CD14-positive monocyte (primary cell): ENCODE results near the gene MMP24. TPM values are rescaled to one million over a fixed set of nuclear protein-coding genes. Genes with fewer than 3 reads are reported as not detected.

Source experiments
- DNase-seq, 3 donors: peaks; one replicate each; pipeline ENCODE4 v3.0.0-alpha.2; 2011 to 2022
- H2AFZ ChIP-seq: 2 replicates; pipeline ENCODE4 v1.6.0; 2012; ENCODE audit warnings: mild to moderate bottlenecking, low read depth, low read length, inconsistent platforms; ENCODE audit not compliant: insufficient read depth, poor library complexity, severe bottlenecking
- H3K27ac ChIP-seq, 2 donors: 1 replicate in 1 of 2; 2 replicates in 1 of 2; pipeline ENCODE4 v1.5.1; 2012 to 2013; ENCODE audit warnings: low read length in 2 of 2, control low read depth in 1 of 2, inconsistent platforms in 1 of 2, low read depth in 1 of 2, mild to moderate bottlenecking in 1 of 2
- H3K27me3 ChIP-seq, 2 donors: one replicate each; pipeline versions ENCODE4 v1.6.0 to v1.6.1; 2011 to 2013; ENCODE audit warnings: low read length in 2 of 2; ENCODE audit not compliant: control insufficient read depth in 2 of 2, insufficient read depth in 2 of 2
- H3K36me3 ChIP-seq, 2 donors: replicated peaks in 1 of 2; 1 replicate in 1 of 2; 2 replicates in 1 of 2; pipeline versions ENCODE4 v1.5.1 to v1.6.1; 2012 to 2013; ENCODE audit warnings: low read length in 2 of 2, control low read depth in 1 of 2, inconsistent platforms in 1 of 2, mild to moderate bottlenecking in 1 of 2; ENCODE audit not compliant: insufficient read depth in 2 of 2, control insufficient read depth in 1 of 2
- H3K4me1 ChIP-seq, 2 donors: 1 replicate in 1 of 2; 2 replicates in 1 of 2; pipeline versions ENCODE4 v1.5.1 to v1.6.1; 2012 to 2013; ENCODE audit warnings: low read length in 2 of 2, control low read depth in 1 of 2, inconsistent platforms in 1 of 2, mild to moderate bottlenecking in 1 of 2, moderate library complexity in 1 of 2; ENCODE audit not compliant: insufficient read depth in 2 of 2, control insufficient read depth in 1 of 2
- H3K4me2 ChIP-seq: replicated peaks from 2 replicates; pipeline ENCODE3; 2012; ENCODE audit warnings: low read length, moderate library complexity, mild to moderate bottlenecking; ENCODE audit not compliant: poor library complexity, severe bottlenecking; ENCODE audit errors: extremely low read depth
- H3K4me3 ChIP-seq, 3 experiments: fragments of 200-600 bp in 1 of 3; sonication (generic) in 1 of 3; replicated peaks in 1 of 3; 1 replicate in 2 of 3; 2 replicates in 1 of 3; pipeline ENCODE4 v1.5.1; 2011 to 2013; ENCODE audit warnings: low read length in 3 of 3, mild to moderate bottlenecking in 3 of 3, control low read depth in 2 of 3, low read depth in 2 of 3, inconsistent platforms in 1 of 3, moderate library complexity in 1 of 3
- H3K79me2 ChIP-seq: 2 replicates; pipeline ENCODE4 v1.6.0; 2012; ENCODE audit warnings: mild to moderate bottlenecking, control low read depth, inconsistent platforms, low read length, moderate library complexity; ENCODE audit not compliant: insufficient read depth
- H3K9ac ChIP-seq: 2 replicates; pipeline ENCODE4 v1.6.0; 2017; ENCODE audit warnings: low read length, mild to moderate bottlenecking; ENCODE audit not compliant: insufficient read depth, poor library complexity, severe bottlenecking
- H3K9me3 ChIP-seq, 2 donors: replicated peaks in 1 of 2; 1 replicate in 1 of 2; 2 replicates in 1 of 2; pipeline versions ENCODE4 v1.5.1 to v1.6.1; 2012 to 2013; ENCODE audit warnings: low read length in 2 of 2, control low read depth in 1 of 2; ENCODE audit not compliant: control insufficient read depth in 1 of 2, insufficient read depth in 1 of 2
- H4K20me1 ChIP-seq: 2 replicates; pipeline ENCODE4 v1.6.0; 2012; ENCODE audit warnings: mild to moderate bottlenecking, low read length, control low read depth, moderate library complexity; ENCODE audit not compliant: insufficient read depth
- H3K27ac Mint-ChIP-seq, 7 donors: one replicate each; pipeline ENCODE4 v1.8.0; 2020; ENCODE audit warnings: mild to moderate bottlenecking in 7 of 7, mixed read lengths in 7 of 7, moderate library complexity in 6 of 7, inconsistent platforms in 2 of 7
- H3K27me3 Mint-ChIP-seq, 3 donors: one replicate each; pipeline ENCODE4 v1.8.0; 2021 to 2022; ENCODE audit warnings: low read depth in 3 of 3, mild to moderate bottlenecking in 3 of 3, mixed read lengths in 3 of 3, moderate library complexity in 3 of 3, inconsistent platforms in 1 of 3
- H3K36me3 Mint-ChIP-seq, 2 donors: one replicate each; pipeline ENCODE4 v1.8.0; 2020; ENCODE audit warnings: mixed read lengths in 2 of 2, inconsistent platforms in 1 of 2, mild to moderate bottlenecking in 1 of 2
- H3K4me1 Mint-ChIP-seq: one replicate; pipeline ENCODE4 v1.8.0; 2020; ENCODE audit warnings: mild to moderate bottlenecking, mixed read lengths
- H3K4me3 Mint-ChIP-seq, 2 donors: one replicate each; pipeline ENCODE4 v1.8.0; 2020; ENCODE audit warnings: mild to moderate bottlenecking in 2 of 2, mixed read lengths in 2 of 2, moderate library complexity in 1 of 2
- H3K9me3 Mint-ChIP-seq, 7 donors: one replicate each; pipeline ENCODE4 v1.8.0; 2020 to 2022; ENCODE audit warnings: mixed read lengths in 7 of 7, mild to moderate bottlenecking in 6 of 7, moderate library complexity in 6 of 7, inconsistent platforms in 2 of 7
- WGBS: methylation state at CpG from one replicate; pipeline ENCODE4 v1.1.5; 2013; ENCODE audit warnings: missing lambda C conversion rate; ENCODE audit not compliant: insufficient coverage; 5-methylcytosine and 5-hydroxymethylcytosine counted together
- intact Hi-C, 2 donors: fragments of 100-400 bp; cut with micrococcal nuclease; formaldehyde crosslinking; loops; one replicate each; pipeline versions ENCODE4 v1.15.0 to v1.15.1; 2023
- polyA plus RNA-seq, 3 donors: library from polyadenylated mRNA; depleted of rRNA in 1 of 3; unstranded in 2 of 3; stranded (reverse) in 1 of 3; fragments of 300-500 nt in 2 of 3; fragments of >200 nt in 1 of 3; fragmentation: Illumina TruSeq in 2 of 3; gene quantifications; 1 replicate in 2 of 3; 2 replicates in 1 of 3; pipeline ENCODE4 v1.2.3, GENCODE V29; 2012 to 2021
- TF ChIP-seq, protein P1 (sequence below): fragments of 200-600 bp; IDR thresholded peaks from one replicate; pipeline ENCODE4 v1.8.0; 2022; ENCODE audit warnings: antibody characterized with exemption, mild to moderate bottlenecking

MMP24 gene
- polyA plus RNA-seq, 3 donors, result 0.14 TPM; not detected in 2

DNA sequence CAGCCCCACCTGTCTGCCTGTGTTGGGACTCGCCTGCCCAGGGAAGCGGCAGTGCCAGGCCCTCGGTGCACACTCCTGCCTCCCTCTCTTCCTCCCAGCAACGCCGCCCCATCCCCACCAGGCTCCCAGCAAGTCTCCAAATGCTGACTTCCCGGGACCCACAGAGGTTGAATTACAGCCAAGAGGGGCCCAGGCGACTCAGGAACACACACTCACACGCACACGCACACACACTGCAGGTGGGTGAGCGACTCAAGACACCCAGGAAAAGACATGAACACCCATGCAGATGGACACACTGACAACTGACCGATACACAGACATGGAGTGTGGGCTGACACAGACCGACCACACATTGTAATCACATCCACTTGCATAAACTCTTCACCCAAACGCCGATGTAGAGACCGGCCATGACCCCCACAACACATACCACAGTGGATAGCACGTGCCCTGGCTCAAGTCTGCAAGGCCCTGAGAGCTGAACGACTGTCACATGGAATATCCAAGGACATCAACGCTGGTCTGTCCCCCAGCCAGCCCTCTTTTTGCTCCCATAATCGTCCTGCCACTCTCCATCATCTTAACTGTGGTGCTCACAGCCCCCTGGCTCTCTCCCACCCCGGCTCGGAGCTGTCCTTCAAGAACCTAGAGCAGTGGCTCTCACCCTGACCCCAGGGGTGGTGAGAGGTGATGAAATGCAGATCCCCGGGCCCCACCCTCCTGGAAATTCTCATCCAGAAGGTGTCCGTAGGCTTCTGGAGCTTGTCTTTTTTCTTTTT, 66.2 kb downstream of the MMP24 start:
- TF ChIP-seq, protein P1, sequence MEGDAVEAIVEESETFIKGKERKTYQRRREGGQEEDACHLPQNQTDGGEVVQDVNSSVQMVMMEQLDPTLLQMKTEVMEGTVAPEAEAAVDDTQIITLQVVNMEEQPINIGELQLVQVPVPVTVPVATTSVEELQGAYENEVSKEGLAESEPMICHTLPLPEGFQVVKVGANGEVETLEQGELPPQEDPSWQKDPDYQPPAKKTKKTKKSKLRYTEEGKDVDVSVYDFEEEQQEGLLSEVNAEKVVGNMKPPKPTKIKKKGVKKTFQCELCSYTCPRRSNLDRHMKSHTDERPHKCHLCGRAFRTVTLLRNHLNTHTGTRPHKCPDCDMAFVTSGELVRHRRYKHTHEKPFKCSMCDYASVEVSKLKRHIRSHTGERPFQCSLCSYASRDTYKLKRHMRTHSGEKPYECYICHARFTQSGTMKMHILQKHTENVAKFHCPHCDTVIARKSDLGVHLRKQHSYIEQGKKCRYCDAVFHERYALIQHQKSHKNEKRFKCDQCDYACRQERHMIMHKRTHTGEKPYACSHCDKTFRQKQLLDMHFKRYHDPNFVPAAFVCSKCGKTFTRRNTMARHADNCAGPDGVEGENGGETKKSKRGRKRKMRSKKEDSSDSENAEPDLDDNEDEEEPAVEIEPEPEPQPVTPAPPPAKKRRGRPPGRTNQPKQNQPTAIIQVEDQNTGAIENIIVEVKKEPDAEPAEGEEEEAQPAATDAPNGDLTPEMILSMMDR, result no peak
- no peaks in the 10 kb centered on the region for H3K4me1 Mint-ChIP-seq
- no peaks in the 10 kb centered on the region for H3K36me3 Mint-ChIP-seq
- WGBS, result 86% methylated on average over 16 of the region's 23 CpGs
- no peak overlapping the region for H3K9ac ChIP-seq
- no peak overlapping the region for H3K27ac ChIP-seq
- H3K4me3 Mint-ChIP-seq, result no peak overlapping the region
- H3K4me1 ChIP-seq, result no peaks in the 10 kb centered on the region
- DNase-seq, result no peak
- no peaks in the 10 kb centered on the region for H3K27me3 ChIP-seq
- H3K27me3 Mint-ChIP-seq, result peaks cover 2 to 10% (median 7%) of the 10 kb centered on the region in 3 donors
- intact Hi-C loops, result no loop called here
- no peak overlapping the region for H3K4me2 ChIP-seq
- H3K4me3 ChIP-seq, result no peak overlapping the region
- H3K36me3 ChIP-seq, result no peaks in the 10 kb centered on the region
- H4K20me1 ChIP-seq, result no peaks in the 10 kb centered on the region
- H3K9me3 Mint-ChIP-seq, result peaks cover 0 to 3% (median 0%) of the 10 kb centered on the region in 7 donors
- H2AFZ ChIP-seq, result no peak overlapping the region
- no peaks in the 10 kb centered on the region for H3K9me3 ChIP-seq
- no peak overlapping the region for H3K27ac Mint-ChIP-seq
- no peaks in the 10 kb centered on the region for H3K79me2 ChIP-seq

DNA sequence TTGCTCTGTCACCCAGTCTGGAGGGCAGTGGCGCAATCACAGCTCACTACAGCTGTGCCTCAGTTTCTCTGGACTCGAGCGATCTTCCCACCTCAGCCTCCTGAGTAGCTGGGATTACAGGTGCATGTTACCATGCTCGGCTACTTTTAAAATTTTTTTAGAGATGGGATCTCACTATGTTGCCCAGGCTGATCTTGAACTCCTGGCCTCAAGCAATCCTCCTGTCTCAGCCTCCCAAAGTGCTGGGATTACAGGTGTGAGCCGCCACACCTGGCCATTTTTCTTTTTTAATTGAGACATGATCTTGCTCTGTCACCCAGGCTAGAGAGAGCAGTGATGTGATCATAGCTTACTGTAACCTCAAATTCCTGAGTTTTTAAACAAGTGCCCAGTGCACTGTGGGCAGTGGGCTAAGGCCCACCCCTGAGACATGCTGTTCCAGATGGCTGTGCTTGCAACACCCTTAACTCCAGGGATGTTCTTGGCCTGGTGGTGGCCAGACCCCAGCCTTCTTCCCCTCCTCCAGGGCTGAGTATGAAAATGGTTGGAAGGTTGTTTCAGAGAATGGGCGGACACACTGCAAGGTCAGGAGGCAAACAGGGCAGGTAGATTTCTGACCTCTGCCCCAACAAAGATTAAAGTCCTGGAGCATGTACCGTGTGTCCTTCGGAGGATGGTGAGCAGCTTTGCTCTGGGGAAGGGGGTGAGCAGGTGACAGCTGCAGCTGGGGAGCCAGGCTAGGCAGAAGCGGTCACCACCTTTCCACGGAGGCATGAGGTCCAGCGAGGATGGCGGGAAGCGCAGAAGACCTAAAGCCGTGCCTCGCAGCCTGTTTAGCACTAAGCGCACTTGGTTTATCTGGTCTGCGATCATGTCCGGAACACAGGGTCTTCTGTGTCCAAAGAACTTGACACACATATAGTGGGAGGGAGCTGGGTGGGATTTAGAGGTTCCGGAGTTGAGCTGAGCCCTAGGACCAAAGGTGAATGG, 67.1 kb downstream of the MMP24 start:
- Mint-ChIP-seq H3K9me3 (peaks cover 0 to 3% (median 0%) of the 10 kb centered on the region in 7 donors), H3K27me3 (peaks cover 3 to 10% (median 5%) of the 10 kb centered on the region in 3 donors), H3K36me3 (no peaks in the 10 kb centered on the region), H3K4me1 (no peaks in the 10 kb centered on the region), H3K27ac (no peak overlapping the region), H3K4me3 (no peak overlapping the region)
- Histone ChIP-seq H3K27me3 (no peaks in the 10 kb centered on the region), H3K27ac (no peak overlapping the region), H3K9ac (no peak overlapping the region), H3K4me2 (no peak overlapping the region), H3K4me3 (no peak overlapping the region), H3K4me1 (no peaks in the 10 kb centered on the region), H3K36me3 (no peaks in the 10 kb centered on the region), H3K9me3 (no peaks in the 10 kb centered on the region), H4K20me1 (no peaks in the 10 kb centered on the region), H2AFZ (no peak overlapping the region), H3K79me2 (no peaks in the 10 kb centered on the region)
- WGBS, result 97% methylated on average over 17 of the region's 19 CpGs
- TF ChIP-seq, protein P1, result no peak
- no peak for DNase-seq
- intact Hi-C loops, result no loop called here
